Mammary epithelial cell (primary cell): Measurements from ENCODE around the gene RTN4RL2.

Experiments used
- EZH2 ChIP-seq: IDR thresholded peaks from 2 replicates; pipeline ENCODE4 v1.6.1; 2012; ENCODE audit warnings: low read length, inconsistent platforms, borderline replicate concordance
- TF ChIP-seq, protein P1 (sequence below), 2 donors: IDR thresholded peaks in 1 of 2; conservative IDR thresholded peaks in 1 of 2; 2 replicates each; pipeline ENCODE4 v1.5.1; 2011 to 2012; ENCODE audit warnings: inconsistent platforms in 2 of 2, low read length in 2 of 2, mild to moderate bottlenecking in 2 of 2, control low read depth in 1 of 2, low read depth in 1 of 2; ENCODE audit not compliant: insufficient read depth in 1 of 2; ENCODE audit errors: extremely low read depth in 1 of 2

DNA sequence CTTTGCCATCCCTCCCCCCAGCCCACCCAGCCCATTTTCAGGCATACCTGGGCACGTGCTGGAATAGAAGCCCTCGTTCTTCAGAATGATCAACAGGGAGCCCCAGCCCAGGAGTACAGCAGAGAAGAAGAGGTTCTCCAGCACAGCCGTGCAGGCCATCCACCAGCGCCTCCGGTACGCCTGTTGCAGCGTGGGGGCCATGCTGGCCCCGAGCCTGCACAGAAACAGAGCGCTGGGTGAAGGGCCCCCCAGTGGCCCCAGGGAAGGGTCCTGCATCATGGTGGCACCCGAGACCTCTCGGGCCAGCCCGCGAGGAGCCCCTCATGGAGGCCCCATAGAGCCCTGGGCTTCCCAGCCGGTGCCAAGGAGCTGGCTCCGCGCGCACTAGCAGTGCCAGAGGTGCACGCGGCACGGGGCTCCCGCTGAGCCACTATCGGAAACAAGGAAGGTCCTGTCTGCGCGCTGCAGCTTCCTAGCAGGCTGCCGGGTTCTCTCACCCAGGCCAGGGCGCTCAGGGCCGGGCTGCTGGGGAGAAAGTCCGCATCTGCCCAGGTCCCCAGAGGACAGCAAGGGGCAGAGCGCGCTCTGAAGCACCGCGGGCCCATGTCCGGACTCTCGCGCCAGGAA, 53.7 kb downstream of the RTN4RL2 start:
- TF ChIP-seq, protein P1, sequence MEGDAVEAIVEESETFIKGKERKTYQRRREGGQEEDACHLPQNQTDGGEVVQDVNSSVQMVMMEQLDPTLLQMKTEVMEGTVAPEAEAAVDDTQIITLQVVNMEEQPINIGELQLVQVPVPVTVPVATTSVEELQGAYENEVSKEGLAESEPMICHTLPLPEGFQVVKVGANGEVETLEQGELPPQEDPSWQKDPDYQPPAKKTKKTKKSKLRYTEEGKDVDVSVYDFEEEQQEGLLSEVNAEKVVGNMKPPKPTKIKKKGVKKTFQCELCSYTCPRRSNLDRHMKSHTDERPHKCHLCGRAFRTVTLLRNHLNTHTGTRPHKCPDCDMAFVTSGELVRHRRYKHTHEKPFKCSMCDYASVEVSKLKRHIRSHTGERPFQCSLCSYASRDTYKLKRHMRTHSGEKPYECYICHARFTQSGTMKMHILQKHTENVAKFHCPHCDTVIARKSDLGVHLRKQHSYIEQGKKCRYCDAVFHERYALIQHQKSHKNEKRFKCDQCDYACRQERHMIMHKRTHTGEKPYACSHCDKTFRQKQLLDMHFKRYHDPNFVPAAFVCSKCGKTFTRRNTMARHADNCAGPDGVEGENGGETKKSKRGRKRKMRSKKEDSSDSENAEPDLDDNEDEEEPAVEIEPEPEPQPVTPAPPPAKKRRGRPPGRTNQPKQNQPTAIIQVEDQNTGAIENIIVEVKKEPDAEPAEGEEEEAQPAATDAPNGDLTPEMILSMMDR (conservative IDR thresholded peaks at IDR 0.05 in 1 of 2, IDR thresholded peaks at IDR 0.05 in 1 of 2; ENCODE audit: extremely low read depth in 1 of 2, insufficient read depth in 1 of 2, low read depth in 1 of 2, low read length in 2 of 2), result no peak
- TF ChIP-seq EZH2, result no peak
